Neuron (in vitro differentiated cells): ENCODE measurements around the gene BTG4.

Source experiments
- H2AFZ ChIP-seq: one replicate; pipeline ENCODE4 v1.6.1; 2013; ENCODE audit warnings: low read depth, mild to moderate bottlenecking, inconsistent platforms, low read length, moderate library complexity
- H3K27me3 ChIP-seq: one replicate; pipeline ENCODE4 v1.6.1; 2013; ENCODE audit warnings: low read length; ENCODE audit not compliant: insufficient read depth
- H3K36me3 ChIP-seq: one replicate; pipeline ENCODE4 v1.6.1; 2013; ENCODE audit warnings: low read length; ENCODE audit not compliant: insufficient read depth
- H3K4me1 ChIP-seq: one replicate; pipeline ENCODE4 v1.6.1; 2013; ENCODE audit warnings: low read length; ENCODE audit not compliant: insufficient read depth
- H3K4me3 ChIP-seq: 2 replicates; pipeline ENCODE4 v1.5.1; 2013; ENCODE audit warnings: mild to moderate bottlenecking, low read length, moderate library complexity
- H3K9me3 ChIP-seq: one replicate; pipeline ENCODE4 v1.6.1; 2013; ENCODE audit warnings: low read length

The BTG4 gene

DNA sequence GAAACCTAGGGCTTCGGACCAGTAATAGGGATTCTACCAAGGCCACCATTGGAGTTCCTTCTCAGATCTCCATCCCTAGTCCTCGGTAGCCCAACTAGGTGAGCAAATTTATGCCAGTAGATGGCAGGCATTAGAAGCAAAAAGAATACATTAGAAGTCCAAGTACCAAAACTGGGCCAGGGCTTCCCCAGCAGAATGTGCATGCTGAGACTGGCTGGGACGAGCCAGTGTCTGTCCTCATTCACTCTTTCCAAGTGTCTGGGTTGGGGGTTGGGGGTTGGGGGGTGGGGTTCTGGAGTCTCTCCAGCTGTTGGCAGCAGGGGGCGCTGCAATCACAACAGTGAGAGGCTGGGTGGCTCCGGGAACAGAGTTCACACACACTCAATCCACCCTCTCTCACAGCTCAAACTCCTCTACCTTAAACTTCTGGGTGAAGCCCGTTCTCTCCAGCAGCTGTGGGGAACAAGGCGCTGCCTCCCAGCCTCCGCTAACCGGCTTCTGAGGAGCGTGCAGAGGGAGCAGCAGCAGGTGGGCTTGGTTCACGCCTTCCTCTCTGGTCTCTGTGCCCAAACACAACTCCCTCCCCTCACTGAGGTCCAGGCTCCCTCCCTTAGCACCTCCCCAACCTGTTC, 57.5 kb downstream of the BTG4 start:
- Histone ChIP-seq H3K4me3 (no peak overlapping the region), H3K27me3 (peaks cover 6% of the 10 kb centered on the region), H2AFZ (no peak overlapping the region), H3K36me3 (no peaks in the 10 kb centered on the region), H3K4me1 (no peaks in the 10 kb centered on the region), H3K9me3 (no peaks in the 10 kb centered on the region)

DNA sequence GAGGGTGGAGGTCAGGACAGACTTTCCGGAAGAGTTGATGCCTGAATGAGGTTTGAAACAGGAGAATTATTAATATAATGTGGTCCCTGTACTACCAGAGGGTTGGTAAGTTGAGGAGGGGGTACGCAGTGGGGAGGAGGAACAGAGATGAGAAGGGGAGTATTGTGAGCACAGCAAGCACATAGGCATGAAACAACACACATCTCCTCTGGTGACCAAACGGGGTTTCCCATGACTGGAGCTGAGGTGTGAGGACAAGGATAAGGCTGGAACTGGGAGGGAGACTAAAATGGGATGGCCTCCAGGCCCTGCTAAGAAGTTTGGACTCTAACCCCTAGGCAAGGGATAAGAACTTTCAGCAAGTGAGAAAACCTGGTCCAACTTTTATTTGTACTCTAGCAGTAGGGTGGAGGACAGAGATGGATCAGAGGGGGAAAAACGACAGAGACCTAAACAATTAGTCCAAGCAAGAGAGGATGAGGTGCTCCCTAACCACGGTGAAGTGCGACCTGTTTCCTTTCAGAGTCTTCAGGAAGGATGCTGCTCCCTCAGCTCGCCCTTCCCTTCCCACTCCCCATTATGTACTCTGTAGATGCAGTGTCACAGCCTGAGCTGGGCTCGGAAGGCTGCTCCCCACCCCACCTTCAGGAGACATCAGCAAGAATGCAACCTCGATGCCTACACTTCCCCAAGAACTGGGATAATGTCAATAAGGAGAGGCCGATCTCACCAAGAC, 59.2 kb downstream of the BTG4 start:
- H3K27me3 ChIP-seq = peaks cover 6% of the 10 kb centered on the region
- no peaks in the 10 kb centered on the region for H3K36me3 ChIP-seq
- no peaks in the 10 kb centered on the region for H3K9me3 ChIP-seq

GRCh38 chr11:111452146-111452545, 60.0 kb downstream of the BTG4 start:
- H3K4me3 ChIP-seq = no peak overlapping the region
- no peaks in the 10 kb centered on the region for H3K4me1 ChIP-seq
- peaks cover 4% of the 10 kb centered on the region for H3K27me3 ChIP-seq
- no peaks in the 10 kb centered on the region for H3K9me3 ChIP-seq
- no peak overlapping the region for H2AFZ ChIP-seq
- H3K36me3 ChIP-seq = no peaks in the 10 kb centered on the region

More for the DNA sequence above, 59.2 kb downstream of the BTG4 start:
- Histone ChIP-seq H3K4me3 (no peak overlapping the region), H2AFZ (no peak overlapping the region), H3K4me1 (no peaks in the 10 kb centered on the region)

- Histone ChIP-seq H2AFZ (no peak overlapping the region), H3K9me3 (no peaks in the 10 kb centered on the region), H3K36me3 (no peaks in the 10 kb centered on the region), H3K27me3 (no peaks in the 10 kb centered on the region), H3K4me1 (no peaks in the 10 kb centered on the region), H3K4me3 (no peak overlapping the region)
These were observed 61.5 kb downstream of the BTG4 start for GRCh38 chr11:111450480-111451320.

DNA sequence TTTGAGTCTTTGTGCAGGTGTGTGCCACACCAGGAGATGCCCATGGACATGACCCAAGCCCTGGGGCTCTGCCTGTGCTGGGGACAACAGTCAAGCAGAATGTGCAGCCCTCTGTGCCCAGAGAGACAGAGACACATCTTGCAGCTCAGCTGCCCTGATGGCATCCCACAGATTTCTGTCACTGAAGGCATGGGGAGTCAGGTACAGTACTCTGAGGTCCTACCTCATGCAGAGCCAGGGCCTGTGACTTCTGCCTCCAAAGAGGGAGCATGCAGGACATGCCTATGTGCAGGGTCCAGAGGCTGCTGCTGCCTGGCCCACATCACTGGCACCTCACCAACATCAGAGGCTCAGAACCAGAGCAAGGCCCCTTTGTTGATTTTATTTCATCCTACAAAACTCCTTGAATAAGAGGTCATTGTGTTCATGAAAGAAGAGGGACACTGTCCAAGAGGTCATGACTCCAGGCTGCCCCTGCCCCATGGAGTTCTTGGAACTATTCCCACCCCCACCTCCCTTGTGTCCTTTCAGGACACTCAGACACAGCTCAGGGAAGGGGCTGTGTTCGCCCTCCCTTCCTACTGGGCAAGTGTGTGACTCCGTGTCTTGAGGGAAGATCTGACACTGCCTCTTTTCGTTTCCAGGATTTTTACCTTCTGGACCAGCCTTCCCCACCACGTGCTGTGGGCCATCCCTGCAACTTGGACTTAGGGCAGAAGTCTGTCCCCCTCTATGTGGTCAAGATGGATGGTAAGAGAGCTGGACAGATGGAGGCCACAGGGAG, 62.3 kb downstream of the BTG4 start:
- Histone ChIP-seq H3K4me3 (no peak overlapping the region), H3K36me3 (no peaks in the 10 kb centered on the region), H2AFZ (no peak overlapping the region), H3K9me3 (no peaks in the 10 kb centered on the region), H3K27me3 (no peaks in the 10 kb centered on the region), H3K4me1 (no peaks in the 10 kb centered on the region)

GRCh38 chr11:111448831-111449557, 63.2 kb downstream of the BTG4 start:
- Histone ChIP-seq H2AFZ (no peak overlapping the region), H3K36me3 (no peaks in the 10 kb centered on the region), H3K4me1 (no peaks in the 10 kb centered on the region), H3K4me3 (no peak overlapping the region), H3K27me3 (no peaks in the 10 kb centered on the region), H3K9me3 (no peaks in the 10 kb centered on the region)

DNA sequence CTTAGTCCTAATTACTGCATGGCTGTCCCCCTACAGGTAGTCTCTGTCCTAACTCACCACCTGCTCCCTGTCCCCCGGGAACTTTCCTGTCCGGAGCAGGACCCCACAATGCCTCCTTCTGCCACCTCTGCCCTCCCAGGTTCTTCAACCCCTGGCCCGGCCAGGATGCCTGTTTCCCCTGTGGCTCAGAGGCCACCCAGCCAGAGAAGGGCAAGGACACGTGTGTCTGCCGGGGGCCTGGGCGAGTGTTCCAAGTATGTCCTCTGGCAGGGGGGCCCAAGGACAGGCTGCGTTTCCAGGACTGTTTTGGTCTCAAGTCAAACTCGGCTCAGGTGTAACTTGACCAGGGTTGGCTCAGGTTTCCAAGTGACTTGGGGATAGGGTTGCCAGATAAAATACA, 63.8 kb downstream of the BTG4 start:
- Histone ChIP-seq H3K27me3 (no peaks in the 10 kb centered on the region), H3K4me3 (no peak overlapping the region), H3K36me3 (no peaks in the 10 kb centered on the region), H3K4me1 (no peaks in the 10 kb centered on the region), H3K9me3 (no peaks in the 10 kb centered on the region), H2AFZ (no peak overlapping the region)

DNA sequence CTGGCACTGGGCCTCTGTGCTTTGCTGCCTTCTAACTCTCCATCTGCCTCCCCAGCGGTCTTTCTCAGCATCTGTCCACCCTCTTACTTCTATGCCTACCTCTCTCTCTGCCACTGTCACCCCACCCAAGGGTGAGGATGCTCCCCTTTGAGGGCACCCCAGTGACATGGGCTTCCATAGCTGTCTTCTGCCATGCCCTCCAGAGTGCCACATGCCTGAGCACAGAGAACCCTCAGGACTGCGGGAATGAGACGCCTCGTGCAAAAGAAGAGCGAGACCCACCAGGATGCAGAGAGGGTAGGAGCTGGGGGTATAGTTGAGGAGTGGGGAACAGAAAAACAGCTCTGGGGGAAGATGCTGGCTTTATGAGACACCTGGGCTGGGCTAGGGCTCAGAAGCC, 64.3 kb downstream of the BTG4 start:
- H2AFZ ChIP-seq = no peak overlapping the region
- H3K4me1 ChIP-seq = no peaks in the 10 kb centered on the region
- no peaks in the 10 kb centered on the region for H3K27me3 ChIP-seq
- H3K9me3 ChIP-seq = no peaks in the 10 kb centered on the region
- no peak overlapping the region for H3K4me3 ChIP-seq
- no peaks in the 10 kb centered on the region for H3K36me3 ChIP-seq

DNA sequence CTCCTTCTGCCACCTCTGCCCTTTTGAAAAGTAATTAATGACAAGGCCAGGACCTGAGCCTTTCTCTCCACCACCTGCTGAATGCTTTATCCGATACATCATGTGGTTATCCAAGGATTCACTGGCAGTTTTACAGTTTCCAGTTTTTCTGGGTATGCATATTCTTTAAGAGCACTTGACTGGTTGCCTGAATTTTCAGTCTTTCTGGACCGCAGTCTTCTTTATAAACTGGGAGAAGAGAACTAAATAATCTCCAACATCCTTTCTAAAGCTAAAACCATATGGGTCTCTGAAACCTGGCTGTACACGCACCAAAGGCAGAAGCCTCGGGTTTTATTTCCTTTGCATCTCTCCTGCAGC, 65.1 kb downstream of the BTG4 start:
- Histone ChIP-seq H3K9me3 (no peaks in the 10 kb centered on the region), H2AFZ (no peak overlapping the region), H3K4me3 (no peak overlapping the region), H3K36me3 (no peaks in the 10 kb centered on the region), H3K4me1 (no peaks in the 10 kb centered on the region), H3K27me3 (no peaks in the 10 kb centered on the region)

- H3K4me1 ChIP-seq = no peaks in the 10 kb centered on the region
- H3K9me3 ChIP-seq = no peaks in the 10 kb centered on the region
- no peak overlapping the region for H3K4me3 ChIP-seq
- no peak overlapping the region for H2AFZ ChIP-seq
- H3K27me3 ChIP-seq = no peaks in the 10 kb centered on the region
- no peaks in the 10 kb centered on the region for H3K36me3 ChIP-seq
These were observed 65.6 kb downstream of the BTG4 start for GRCh38 chr11:111446404-111447111.

DNA sequence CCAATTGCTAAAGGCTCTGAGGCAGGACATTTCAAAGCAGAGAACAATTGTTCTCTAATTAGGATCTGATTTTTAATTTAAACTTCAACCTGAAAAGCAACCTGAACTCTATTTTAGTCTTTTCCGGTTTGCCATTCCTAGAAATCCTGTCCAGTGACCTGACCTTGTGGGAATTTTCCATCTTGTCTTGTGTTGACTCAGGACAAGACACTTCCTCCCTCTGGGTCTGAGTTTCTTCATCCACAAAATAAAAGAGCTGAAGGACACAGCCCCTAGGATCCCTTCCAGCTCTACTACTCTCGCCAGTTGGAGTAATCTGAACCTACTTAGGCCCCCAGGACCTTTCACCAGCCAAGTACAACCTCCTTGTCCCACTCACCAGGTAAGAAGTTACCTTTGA, 66.6 kb downstream of the BTG4 start:
- no peaks in the 10 kb centered on the region for H3K27me3 ChIP-seq
- no peak overlapping the region for H2AFZ ChIP-seq
- H3K4me3 ChIP-seq = no peak overlapping the region
- H3K36me3 ChIP-seq = no peaks in the 10 kb centered on the region
- no peaks in the 10 kb centered on the region for H3K9me3 ChIP-seq
- H3K4me1 ChIP-seq = no peaks in the 10 kb centered on the region
